ENCODE data around the gene GAS7.

GRCh38 chr17:10207153-10207552 lies 8.7 kb upstream of the GAS7 start:
- no peak for TF ChIP-seq CTCF (IDR thresholded peaks at IDR 0.05)
- no peak for TF ChIP-seq POLR2A (IDR thresholded peaks at IDR 0.05)
